Panc1 (cell line): Measurements from ENCODE around the gene KRTAP4-5.

Experiments
- CTCF ChIP-seq: fragments of 450-650 bp; IDR thresholded peaks from 2 replicates; pipeline ENCODE4 v1.5.1; 2017; ENCODE audit warnings: mild to moderate bottlenecking
- SIN3A ChIP-seq: IDR thresholded peaks from 2 replicates; pipeline ENCODE4 v1.6.1; 2012; ENCODE audit warnings: low read depth, mild to moderate bottlenecking, low read length, moderate library complexity, borderline replicate concordance; ENCODE audit not compliant: insufficient read depth

GRCh38 chr17:41147531-41148204 lies 2.0 kb downstream of the KRTAP4-5 start:
- TF ChIP-seq SIN3A (no peak), CTCF (no peak)
